ENCODE measurements around the gene TRIM17.

The TRIM17 gene

GRCh38 chr1:228371741-228372182 is 44.9 kb downstream of the TRIM17 start:
- TF ChIP-seq CTCF (IDR thresholded peaks at IDR 0.05; ENCODE audit: extremely low read depth, insufficient read depth, missing control alignments) = no peak
- no peak for DNase-seq (ENCODE audit: low spot score)
- in situ Hi-C loops (cut with MboI; ENCODE audit: low pct_unique_long_range_greater_than_20kb, low sequenced_read_pairs, unreplicated experiment) = no loop called here

GRCh38 chr1:228370941-228371740 is 45.5 kb downstream of the TRIM17 start:
- TF ChIP-seq CTCF (IDR thresholded peaks at IDR 0.05; ENCODE audit: extremely low read depth, insufficient read depth, missing control alignments) = no peak
- in situ Hi-C loops (cut with MboI; ENCODE audit: low pct_unique_long_range_greater_than_20kb, low sequenced_read_pairs, unreplicated experiment) = no loop called here

GRCh38 chr1:228370439-228370940 is 46.2 kb downstream of the TRIM17 start:
- in situ Hi-C loops (cut with MboI; ENCODE audit: low pct_unique_long_range_greater_than_20kb, low sequenced_read_pairs, unreplicated experiment) = no loop called here
- no peak for TF ChIP-seq CTCF (IDR thresholded peaks at IDR 0.05; ENCODE audit: extremely low read depth, insufficient read depth, missing control alignments)
- no peak for DNase-seq (ENCODE audit: low spot score)

More at GRCh38 chr1:228370941-228371740, 45.5 kb downstream of the TRIM17 start:
- no peak for DNase-seq (ENCODE audit: low spot score)

- DNase-seq (ENCODE audit: low spot score) = no peak
- in situ Hi-C loops (cut with MboI; ENCODE audit: low pct_unique_long_range_greater_than_20kb, low sequenced_read_pairs, unreplicated experiment) = no loop called here
- no peak for TF ChIP-seq CTCF (IDR thresholded peaks at IDR 0.05; ENCODE audit: extremely low read depth, insufficient read depth, missing control alignments)
These were observed 46.8 kb downstream of the TRIM17 start for GRCh38 chr1:228369608-228370438.

- in situ Hi-C loops (cut with MboI; ENCODE audit: low pct_unique_long_range_greater_than_20kb, low sequenced_read_pairs, unreplicated experiment) = no loop called here
- TF ChIP-seq CTCF (IDR thresholded peaks at IDR 0.05; ENCODE audit: extremely low read depth, insufficient read depth, missing control alignments) = no peak
- no peak for DNase-seq (ENCODE audit: low spot score)
These were observed 47.7 kb downstream of the TRIM17 start for GRCh38 chr1:228368801-228369607.

Measured in GM13977 (cell line).